Measurements from ENCODE around the gene PLEKHM3. TPM values are rescaled to one million over a fixed set of nuclear protein-coding genes. Genes with fewer than 3 reads are reported as not detected.

Gene PLEKHM3
- total and polyA plus RNA-seq, 2 of the 13 experiments (the other 11 are each of a cell fraction or from before 2014, with no cell fraction given) = 4.5 to 4.7 TPM

- TF ChIP-seq ZNF672 (CRISPR knock-in tag; IDR thresholded peaks at IDR 0.05) (no peak), FOXA1 (IDR thresholded peaks at IDR 0.05) (no peak), FOXA1 (CRISPR knock-in tag; IDR thresholded peaks at IDR 0.05) (no peak), ZNF24 (IDR thresholded peaks at IDR 0.05) (no peak), REPIN1 (CRISPR knock-in tag; IDR thresholded peaks at IDR 0.05; ENCODE audit: borderline replicate concordance, low read depth) (peak; percentile 90; the same call in 1 of the 2 replicates), DMAP1 (CRISPR knock-in tag; IDR thresholded peaks at IDR 0.05) (no peak), TARDBP (CRISPR knock-in tag; IDR thresholded peaks at IDR 0.05) (peak; percentile 68; the same call in 1 of the 2 replicates), ZNF615 (CRISPR knock-in tag; IDR thresholded peaks at IDR 0.05; ENCODE audit: borderline replicate concordance) (peak; percentile 82; the same call in 1 of the 2 replicates), ZNF670 (CRISPR knock-in tag; IDR thresholded peaks at IDR 0.05; ENCODE audit: borderline replicate concordance) (no peak), U2AF1 (optimal IDR thresholded peaks at IDR 0.05; ENCODE audit: low read depth, low read length) (no peak), ZSCAN5A (CRISPR knock-in tag; IDR thresholded peaks at IDR 0.05; ENCODE audit: borderline replicate concordance) (peak; percentile 100; the same call in 1 of the 2 replicates), HOXA3 (CRISPR knock-in tag; IDR thresholded peaks at IDR 0.05) (peak; percentile 43), ZNF850 (CRISPR knock-in tag; conservative IDR thresholded peaks at IDR 0.05) (no peak), ZNF251 (CRISPR knock-in tag; IDR thresholded peaks at IDR 0.05) (no peak), NR3C1 (CRISPR knock-in tag; IDR thresholded peaks at IDR 0.05) (no peak), RXRB (CRISPR knock-in tag; IDR thresholded peaks at IDR 0.05; ENCODE audit: borderline replicate concordance) (peak; percentile 73; the same call in 1 of the 2 replicates), CREM (IDR thresholded peaks at IDR 0.05) (no peak), CREM (CRISPR knock-in tag; IDR thresholded peaks at IDR 0.05) (no peak), SRF (IDR thresholded peaks at IDR 0.05; ENCODE audit: low read depth, low read length) (no peak), EZH2 (conservative IDR thresholded peaks at IDR 0.05; ENCODE audit: low read depth, low read length) (no peak), ATM (IDR thresholded peaks at IDR 0.05; ENCODE audit: borderline replicate concordance) (no peak), SALL1 (CRISPR knock-in tag; IDR thresholded peaks at IDR 0.05) (peak; percentile 75), JUNB (CRISPR knock-in tag; IDR thresholded peaks at IDR 0.05; ENCODE audit: borderline replicate concordance) (no peak), MIER2 (CRISPR knock-in tag; IDR thresholded peaks at IDR 0.05) (no peak), ZBTB4 (CRISPR knock-in tag; IDR thresholded peaks at IDR 0.05; ENCODE audit: borderline replicate concordance) (no peak)
- TF ChIP-seq, protein P1, sequence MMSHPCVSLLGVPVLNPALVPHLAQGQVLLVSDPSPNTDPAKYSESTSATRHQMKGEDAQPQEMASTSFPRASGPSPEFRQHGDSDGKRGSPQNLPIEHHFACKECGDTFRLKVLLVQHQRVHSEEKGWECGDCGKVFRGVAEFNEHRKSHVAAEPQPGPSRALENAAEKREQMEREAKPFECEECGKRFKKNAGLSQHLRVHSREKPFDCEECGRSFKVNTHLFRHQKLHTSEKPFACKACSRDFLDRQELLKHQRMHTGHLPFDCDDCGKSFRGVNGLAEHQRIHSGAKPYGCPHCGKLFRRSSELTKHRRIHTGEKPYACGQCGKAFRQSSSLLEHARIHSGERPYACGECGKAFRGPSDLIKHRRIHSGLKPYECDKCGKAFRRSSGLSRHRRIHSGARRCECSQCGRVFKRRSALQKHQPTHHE (CRISPR knock-in tag; IDR thresholded peaks at IDR 0.05; ENCODE audit: borderline replicate concordance) = no peak
Observed at GRCh38 chr2:208033701-208034502, 8.6 kb upstream of the PLEKHM3 start (continued).

Measured in HepG2 (cell line).